Vagina (tissue), 2 donors: Measurements from ENCODE around the gene TBC1D22A.

Experiments used
- POLR2A ChIP-seq, 2 donors: fragments of 450-650 bp; IDR thresholded peaks; one replicate each; pipeline ENCODE4 v1.6.1; 2017; ENCODE audit warnings: antibody characterized with exemption in 2 of 2, mild to moderate bottlenecking in 2 of 2, moderate library complexity in 2 of 2
- TF ChIP-seq, protein P1 (sequence below), 3 experiments: fragments of 450-650 bp in 2 of 3; fragments of 200-600 bp in 1 of 3; sonication (generic) in 1 of 3; IDR thresholded peaks; one replicate each; pipeline ENCODE4 v1.5.1; 2017 to 2019; ENCODE audit warnings: antibody characterized with exemption in 3 of 3, mild to moderate bottlenecking in 2 of 3, moderate library complexity in 2 of 3

DNA sequence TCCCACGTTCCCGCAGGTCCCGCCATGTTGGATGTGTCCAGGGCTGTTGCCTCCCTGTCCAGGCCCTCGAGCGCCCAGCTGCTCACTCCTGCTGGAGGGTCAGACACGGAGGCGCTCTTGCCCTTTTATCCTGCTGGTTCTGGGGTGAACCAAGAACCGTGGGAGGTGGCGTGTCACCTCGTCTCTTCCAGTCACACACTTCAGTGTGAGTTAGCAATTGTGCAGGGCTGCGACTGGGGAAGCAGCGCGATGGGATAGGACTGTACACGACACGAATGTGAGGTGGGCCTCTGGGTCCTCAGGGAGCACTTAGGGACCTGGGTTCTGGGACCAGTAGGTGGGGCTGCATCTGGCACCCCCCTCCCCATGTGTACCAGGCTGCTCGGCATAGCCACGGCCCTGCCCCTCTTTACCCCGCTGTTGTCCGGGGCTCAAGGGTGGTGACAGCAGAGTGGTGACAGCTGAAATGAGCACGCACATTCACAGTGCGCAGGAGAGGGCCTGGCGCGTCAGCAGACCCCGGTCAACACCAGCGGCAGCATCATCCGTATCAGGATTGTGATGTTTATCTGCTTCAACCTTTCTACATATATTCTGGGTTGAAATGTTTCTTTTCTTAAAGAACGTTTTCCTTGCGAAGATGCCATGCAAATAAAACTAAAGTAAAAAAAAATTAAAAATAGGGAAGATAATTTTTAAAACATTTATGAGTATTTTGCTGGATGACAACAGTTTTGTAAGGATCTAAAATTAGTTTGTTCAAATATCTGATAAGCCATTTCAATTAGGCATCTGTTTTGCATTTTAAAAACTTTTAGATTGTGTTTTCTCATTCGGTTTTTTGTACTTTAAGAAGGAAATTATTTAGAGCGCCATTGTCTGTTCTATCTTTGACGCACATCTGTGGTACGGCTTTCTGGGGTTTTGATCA is 210.7 kb downstream of the TBC1D22A start:
- TF ChIP-seq, protein P1, sequence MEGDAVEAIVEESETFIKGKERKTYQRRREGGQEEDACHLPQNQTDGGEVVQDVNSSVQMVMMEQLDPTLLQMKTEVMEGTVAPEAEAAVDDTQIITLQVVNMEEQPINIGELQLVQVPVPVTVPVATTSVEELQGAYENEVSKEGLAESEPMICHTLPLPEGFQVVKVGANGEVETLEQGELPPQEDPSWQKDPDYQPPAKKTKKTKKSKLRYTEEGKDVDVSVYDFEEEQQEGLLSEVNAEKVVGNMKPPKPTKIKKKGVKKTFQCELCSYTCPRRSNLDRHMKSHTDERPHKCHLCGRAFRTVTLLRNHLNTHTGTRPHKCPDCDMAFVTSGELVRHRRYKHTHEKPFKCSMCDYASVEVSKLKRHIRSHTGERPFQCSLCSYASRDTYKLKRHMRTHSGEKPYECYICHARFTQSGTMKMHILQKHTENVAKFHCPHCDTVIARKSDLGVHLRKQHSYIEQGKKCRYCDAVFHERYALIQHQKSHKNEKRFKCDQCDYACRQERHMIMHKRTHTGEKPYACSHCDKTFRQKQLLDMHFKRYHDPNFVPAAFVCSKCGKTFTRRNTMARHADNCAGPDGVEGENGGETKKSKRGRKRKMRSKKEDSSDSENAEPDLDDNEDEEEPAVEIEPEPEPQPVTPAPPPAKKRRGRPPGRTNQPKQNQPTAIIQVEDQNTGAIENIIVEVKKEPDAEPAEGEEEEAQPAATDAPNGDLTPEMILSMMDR (IDR thresholded peaks at IDR 0.05), result no peak
- no peak for TF ChIP-seq POLR2A (IDR thresholded peaks at IDR 0.05)
